ENCODE results near the gene TRAF3IP3.

The TRAF3IP3 gene

GRCh38 chr1:209727286-209727685 is 28.6 kb upstream of the TRAF3IP3 start:
- no peak overlapping the region for H3K4me3 ChIP-seq (ENCODE audit: low read length)
- no peak for TF ChIP-seq ZNF274 (IDR thresholded peaks at IDR 0.05; ENCODE audit: low read depth, low read length)

- no peak for TF ChIP-seq ZNF274 (IDR thresholded peaks at IDR 0.05; ENCODE audit: low read depth, low read length)
These were observed 28.1 kb upstream of the TRAF3IP3 start for GRCh38 chr1:209727785-209728184.

DNA sequence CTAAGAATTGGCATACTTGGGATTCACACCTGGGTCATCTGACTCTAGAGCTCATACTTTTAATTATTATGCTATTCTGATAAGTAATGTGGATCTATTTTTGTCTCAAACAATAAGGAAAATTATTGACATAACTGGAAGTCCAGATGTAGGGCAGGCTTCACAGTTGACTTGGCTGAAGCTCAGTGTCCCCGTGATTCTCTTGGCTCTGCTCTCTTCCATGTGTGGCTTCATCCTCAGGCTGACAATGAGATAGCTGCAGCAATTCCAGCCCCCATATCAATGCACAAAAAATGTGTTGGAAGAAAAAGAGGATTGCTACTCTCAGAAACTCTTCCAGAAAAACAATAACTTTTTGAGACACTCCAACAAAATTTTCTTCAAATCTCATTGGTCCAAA is 27.4 kb upstream of the TRAF3IP3 start:
- H3K4me3 ChIP-seq (ENCODE audit: low read length) = no peak overlapping the region
- TF ChIP-seq ZNF274 (IDR thresholded peaks at IDR 0.05; ENCODE audit: low read depth, low read length) = no peak

More at GRCh38 chr1:209727785-209728184, 28.1 kb upstream of the TRAF3IP3 start:
- no peak overlapping the region for H3K4me3 ChIP-seq (ENCODE audit: low read length)

DNA sequence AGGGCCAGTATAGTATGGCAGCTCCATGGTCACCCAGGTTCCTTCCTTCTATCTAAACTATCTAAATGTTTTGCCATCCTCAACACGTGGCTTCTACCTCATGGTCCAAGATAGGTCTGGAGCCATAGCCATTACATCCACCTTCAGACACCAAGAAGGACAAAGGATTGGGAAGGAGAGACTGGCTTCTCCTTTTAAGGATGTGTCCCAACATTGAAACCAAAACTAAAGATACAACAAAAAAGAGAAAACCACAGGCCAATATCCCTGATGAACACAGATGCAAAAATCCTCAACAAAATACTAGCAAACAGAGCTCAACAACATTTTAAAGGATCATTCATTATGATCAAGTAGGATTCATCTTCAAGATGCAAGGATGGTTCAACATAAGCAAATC is 26.4 kb upstream of the TRAF3IP3 start:
- H3K4me3 ChIP-seq (ENCODE audit: low read length) = no peak overlapping the region

DNA sequence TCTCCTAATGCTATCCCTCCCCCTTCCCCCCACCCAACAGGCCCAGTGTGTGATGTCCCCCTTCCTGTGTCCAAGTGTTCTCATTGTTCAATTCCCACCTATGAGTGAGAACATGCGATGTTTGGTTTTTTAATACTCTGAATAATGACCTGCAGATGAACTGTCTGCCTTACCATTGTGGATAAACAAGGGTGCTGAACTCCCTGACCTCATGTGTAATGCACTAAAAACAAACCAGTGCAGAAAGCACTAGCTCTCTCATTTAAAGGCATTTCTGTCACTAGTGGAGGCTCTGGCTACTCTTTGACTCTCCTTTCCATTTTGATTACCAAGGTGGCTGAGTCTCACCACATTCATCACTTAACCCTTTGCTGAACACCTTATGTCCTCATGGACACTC is 23.1 kb upstream of the TRAF3IP3 start:
- H3K4me3 ChIP-seq (ENCODE audit: low read length) = no peak overlapping the region
- no peak for TF ChIP-seq ZNF274 (IDR thresholded peaks at IDR 0.05; ENCODE audit: low read depth, low read length)

More for the DNA sequence above, 26.4 kb upstream of the TRAF3IP3 start:
- no peak for TF ChIP-seq ZNF274 (IDR thresholded peaks at IDR 0.05; ENCODE audit: low read depth, low read length)

DNA sequence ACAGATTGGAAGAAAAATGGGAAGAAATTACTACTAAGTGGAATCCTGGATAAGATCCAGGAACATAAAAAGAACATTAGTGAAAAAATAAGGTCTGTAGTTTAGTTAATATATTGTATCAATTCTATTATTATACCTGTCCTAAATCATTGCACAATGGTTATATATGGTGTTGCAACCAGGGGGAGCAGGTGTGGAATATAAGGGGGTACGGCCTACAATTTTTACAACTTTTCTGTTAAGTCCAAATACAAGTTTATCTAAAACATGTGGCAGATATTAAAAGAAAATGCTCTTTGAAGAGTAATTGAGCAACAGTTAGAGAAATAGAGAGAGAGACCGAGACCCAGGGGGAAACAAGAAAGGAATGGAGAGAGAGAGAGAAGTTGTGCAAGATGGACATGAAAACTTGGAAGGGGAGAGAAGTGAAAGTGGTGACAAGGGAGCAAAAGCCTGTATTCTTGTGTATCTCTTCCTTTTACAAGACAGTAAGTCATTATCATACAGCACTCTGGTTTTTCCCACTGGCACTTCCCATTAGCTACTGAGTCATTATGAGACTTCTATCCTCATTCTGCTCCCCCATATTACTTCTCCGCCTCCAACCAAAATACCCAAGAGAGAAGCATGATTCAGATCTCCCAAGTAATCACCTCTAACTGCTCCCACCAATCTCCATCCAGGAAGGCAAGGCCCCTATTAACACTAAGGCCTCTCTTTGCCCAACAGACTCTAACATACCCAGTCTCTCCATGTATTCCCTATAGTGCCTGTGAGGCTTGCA is 22.3 kb upstream of the TRAF3IP3 start:
- no peak for TF ChIP-seq ZNF274 (IDR thresholded peaks at IDR 0.05; ENCODE audit: low read depth, low read length)
- no peak overlapping the region for H3K4me3 ChIP-seq (ENCODE audit: low read length)

DNA sequence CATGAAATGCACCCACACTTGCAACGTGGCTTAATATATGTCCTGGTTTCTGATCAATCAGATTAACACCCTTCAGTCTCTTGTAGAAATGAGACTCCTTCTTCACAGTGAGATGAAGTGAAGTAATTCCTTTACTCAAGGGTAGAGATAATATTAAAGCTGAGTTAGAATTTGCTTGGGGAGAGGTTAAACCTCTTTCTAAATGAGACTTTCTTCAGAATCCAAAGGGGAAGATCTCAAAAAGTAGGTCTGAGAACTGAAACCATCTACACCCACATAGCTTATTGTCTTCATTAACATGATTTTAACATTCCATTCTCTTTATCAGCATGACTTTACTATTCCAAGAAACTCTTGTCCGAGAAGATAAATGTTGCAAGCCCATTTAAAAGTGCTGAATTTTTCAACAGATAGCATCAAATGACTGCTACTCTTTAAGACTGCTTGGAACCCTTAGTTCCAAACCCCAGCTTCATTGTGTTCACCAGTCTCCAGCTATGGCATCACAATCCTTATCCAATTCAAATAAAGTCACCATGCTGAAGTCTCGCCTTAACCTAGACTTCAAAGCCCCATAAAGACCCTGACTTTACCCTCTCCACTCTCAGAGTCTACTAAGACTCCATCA is 19.2 kb upstream of the TRAF3IP3 start:
- no peak for TF ChIP-seq ZNF274 (IDR thresholded peaks at IDR 0.05; ENCODE audit: low read depth, low read length)

GRCh38 chr1:209737118-209737505 is 18.7 kb upstream of the TRAF3IP3 start:
- no peak overlapping the region for H3K4me3 ChIP-seq (ENCODE audit: low read length)
- no peak for TF ChIP-seq ZNF274 (IDR thresholded peaks at IDR 0.05; ENCODE audit: low read depth, low read length)

More for the DNA sequence above, 19.2 kb upstream of the TRAF3IP3 start:
- no peak overlapping the region for H3K4me3 ChIP-seq (ENCODE audit: low read length)

- no peak for TF ChIP-seq ZNF274 (IDR thresholded peaks at IDR 0.05; ENCODE audit: low read depth, low read length)
These were observed 17.6 kb upstream of the TRAF3IP3 start for GRCh38 chr1:209738270-209738669.

DNA sequence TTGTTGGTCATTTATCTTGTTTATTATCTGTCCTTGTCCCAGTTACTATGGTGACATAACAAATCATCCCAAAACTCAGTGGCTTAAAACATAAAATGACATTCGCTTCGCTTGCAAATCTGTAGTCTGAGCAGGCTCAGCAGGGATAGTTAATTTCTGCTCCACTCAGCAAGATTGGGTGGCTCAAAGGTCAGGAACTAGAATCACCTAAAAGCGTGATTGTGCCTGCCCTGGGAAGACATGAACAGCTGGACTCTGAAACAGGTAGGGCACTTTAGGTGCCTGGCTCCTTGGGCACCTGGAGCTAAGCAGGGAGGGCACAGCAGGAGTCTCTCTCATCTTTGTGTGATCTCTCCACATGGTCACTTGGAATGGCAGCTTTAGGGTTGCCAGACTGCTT is 14.7 kb upstream of the TRAF3IP3 start:
- H3K4me3 ChIP-seq (ENCODE audit: low read length) = no peak overlapping the region
- no peak for TF ChIP-seq ZNF274 (IDR thresholded peaks at IDR 0.05; ENCODE audit: low read depth, low read length)

More at GRCh38 chr1:209738270-209738669, 17.6 kb upstream of the TRAF3IP3 start:
- no peak overlapping the region for H3K4me3 ChIP-seq (ENCODE audit: low read length)

- no peak for TF ChIP-seq ZNF274 (IDR thresholded peaks at IDR 0.05; ENCODE audit: low read depth, low read length)
- no peak overlapping the region for H3K4me3 ChIP-seq (ENCODE audit: low read length)
These were observed 14.0 kb upstream of the TRAF3IP3 start for GRCh38 chr1:209741889-209742288.

DNA sequence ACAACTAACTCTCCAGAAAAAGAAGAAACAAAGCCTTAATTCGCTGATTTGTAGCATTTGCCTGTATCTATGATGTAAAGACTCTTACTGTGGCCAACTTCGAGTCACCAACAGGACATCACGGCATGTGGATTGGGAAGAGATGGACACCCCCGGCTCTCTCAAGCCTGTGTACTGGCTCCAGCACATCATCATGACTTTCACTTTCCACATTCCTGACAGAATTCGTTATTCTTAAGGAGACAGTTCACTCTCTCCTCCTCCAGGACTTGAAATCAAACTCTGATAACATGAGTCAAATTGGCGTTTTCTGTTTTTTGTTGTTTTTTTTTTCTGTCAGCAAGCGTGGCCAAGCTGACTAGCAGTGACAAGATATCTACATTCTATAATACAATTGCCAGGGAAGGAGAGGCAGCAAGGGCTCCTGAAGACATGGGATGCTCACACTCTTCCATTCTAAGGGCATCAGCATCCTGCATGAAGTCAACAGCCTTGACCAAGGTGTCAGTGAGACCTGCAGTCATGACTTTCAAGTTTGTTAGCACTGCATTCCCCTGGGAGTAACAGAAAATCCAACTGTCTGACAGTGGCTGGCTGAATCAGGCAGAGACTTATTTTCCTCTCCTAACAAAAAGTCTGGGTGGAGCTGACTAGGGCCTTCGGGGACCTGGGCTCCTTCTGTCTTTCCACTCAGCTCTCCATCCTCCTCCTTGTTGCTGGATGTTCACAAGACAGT is 13.3 kb upstream of the TRAF3IP3 start:
- H3K4me3 ChIP-seq (ENCODE audit: low read length) = no peak overlapping the region
- no peak for TF ChIP-seq ZNF274 (IDR thresholded peaks at IDR 0.05; ENCODE audit: low read depth, low read length)

- no peak for TF ChIP-seq ZNF274 (IDR thresholded peaks at IDR 0.05; ENCODE audit: low read depth, low read length)
- no peak overlapping the region for H3K4me3 ChIP-seq (ENCODE audit: low read length)
These were observed 12.7 kb upstream of the TRAF3IP3 start for GRCh38 chr1:209743145-209743482.

DNA sequence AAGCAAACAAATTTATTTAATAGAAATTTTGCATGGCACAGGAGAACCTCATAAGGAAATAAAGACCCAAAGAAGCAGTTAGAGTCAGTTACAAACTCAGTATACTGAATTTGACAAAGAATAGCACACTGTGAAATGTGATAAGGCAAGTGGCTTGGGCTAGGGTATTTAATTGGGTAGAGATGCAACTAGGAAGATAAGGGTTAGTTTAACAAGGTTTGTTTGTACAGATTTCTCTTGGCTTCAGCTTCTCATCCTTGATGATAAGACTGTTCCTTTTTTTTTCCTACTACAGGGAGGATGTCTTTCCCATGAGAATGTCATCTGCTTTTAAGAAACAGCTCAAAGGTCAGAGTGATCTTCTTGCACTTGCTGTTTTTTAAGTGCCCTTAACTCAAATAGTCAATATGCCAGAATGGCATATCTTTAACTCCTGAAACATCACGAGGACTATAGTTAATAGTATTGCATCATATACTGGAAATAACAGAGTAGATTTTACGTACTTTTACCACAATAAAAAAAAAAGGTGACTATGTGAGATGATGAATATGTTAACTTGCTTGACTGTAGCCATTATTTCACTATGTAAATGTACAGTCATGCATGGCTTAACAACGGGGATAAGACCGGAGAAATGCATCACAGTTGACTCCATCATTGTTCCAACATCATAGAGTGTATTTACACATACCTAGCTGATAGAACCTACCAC is 9.2 kb upstream of the TRAF3IP3 start:
- H3K4me3 ChIP-seq (ENCODE audit: low read length) = no peak overlapping the region
- no peak for TF ChIP-seq ZNF274 (IDR thresholded peaks at IDR 0.05; ENCODE audit: low read depth, low read length)
